HG03565 (cell line): ENCODE measurements around the gene RET.

Experiments used
- ATAC-seq: cut with Tn5 transposase; IDR thresholded peaks from one replicate; pipeline ENCODE4 v1.9.1; 2021; ENCODE audit warnings: mild to moderate bottlenecking, moderate library complexity; ENCODE audit not compliant: unreplicated experiment

Gene RET

DNA sequence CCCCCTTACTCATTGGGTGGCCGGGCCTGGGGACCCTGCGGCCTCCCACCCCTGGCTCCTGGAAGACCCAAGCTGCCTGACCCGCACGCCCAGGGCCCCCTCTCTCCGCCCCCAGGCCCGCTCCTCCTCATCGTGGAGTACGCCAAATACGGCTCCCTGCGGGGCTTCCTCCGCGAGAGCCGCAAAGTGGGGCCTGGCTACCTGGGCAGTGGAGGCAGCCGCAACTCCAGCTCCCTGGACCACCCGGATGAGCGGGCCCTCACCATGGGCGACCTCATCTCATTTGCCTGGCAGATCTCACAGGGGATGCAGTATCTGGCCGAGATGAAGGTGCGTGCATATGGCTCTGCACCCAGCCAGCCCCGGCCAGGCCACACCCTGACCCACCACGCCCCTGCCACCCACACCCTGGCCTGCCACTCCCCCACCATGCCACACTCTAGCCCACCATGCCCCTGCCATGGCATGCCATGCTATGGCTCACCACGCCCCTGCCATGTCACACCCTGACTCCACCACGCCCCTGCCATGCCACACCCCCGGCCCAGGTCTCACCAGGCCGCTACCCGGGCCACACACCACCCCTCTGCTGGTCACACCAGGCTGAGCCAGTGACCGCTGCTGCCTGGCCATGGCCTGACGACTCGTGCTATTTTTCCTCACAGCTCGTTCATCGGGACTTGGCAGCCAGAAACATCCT lies 42.7 kb downstream of the RET start:
- no peak for ATAC-seq

DNA sequence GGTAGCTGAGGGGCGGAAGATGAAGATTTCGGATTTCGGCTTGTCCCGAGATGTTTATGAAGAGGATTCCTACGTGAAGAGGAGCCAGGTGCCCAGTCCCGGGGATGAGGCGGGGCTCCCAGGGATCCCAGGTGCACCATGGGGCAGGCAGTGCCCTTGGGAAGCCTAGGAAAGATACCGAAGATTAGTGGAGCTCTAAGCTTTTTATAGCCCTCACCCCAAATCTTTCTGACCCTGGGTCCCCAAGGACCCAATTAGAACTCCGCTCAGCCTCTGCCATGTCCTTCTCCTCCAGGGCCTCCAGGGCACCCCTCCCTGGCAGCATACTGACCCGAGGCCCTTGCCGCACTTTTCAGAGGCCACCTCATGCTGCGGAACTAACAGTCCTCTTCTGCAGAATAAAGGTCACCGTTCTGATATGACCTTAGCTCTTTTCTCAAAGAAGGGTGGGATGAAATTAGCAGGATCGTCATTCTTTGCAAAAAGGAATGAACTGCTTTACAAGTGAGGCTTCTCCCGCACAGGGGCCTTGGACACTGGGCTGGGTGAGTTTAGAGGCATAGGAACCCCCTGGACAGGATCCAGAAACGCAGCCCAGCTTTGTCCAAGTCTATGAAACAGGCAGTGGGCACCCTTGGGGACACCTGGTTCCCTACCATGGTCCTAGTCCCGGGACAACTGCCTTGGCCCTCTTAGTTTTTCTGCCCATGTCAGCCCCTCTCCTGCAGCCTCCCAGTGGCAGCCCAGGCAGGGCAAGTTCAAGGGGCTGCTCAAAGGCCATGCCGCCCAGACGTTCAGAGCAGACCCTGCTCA lies 43.5 kb downstream of the RET start:
- ATAC-seq = no peak

- peak; percentile 92 for ATAC-seq
Observed at GRCh38 chr10:43120929-43121314, 44.1 kb downstream of the RET start.

- no peak for ATAC-seq
Observed at GRCh38 chr10:43121444-43121843, 44.6 kb downstream of the RET start.

- no peak for ATAC-seq
Observed at GRCh38 chr10:43122096-43122495, 45.2 kb downstream of the RET start.

- ATAC-seq = no peak
Observed at GRCh38 chr10:43122826-43123225, 46.0 kb downstream of the RET start.

GRCh38 chr10:43123361-43124093 lies 46.7 kb downstream of the RET start:
- no peak for ATAC-seq

GRCh38 chr10:43124094-43124521 lies 47.2 kb downstream of the RET start:
- no peak for ATAC-seq

GRCh38 chr10:43124574-43125273 lies 47.9 kb downstream of the RET start:
- ATAC-seq = no peak

- no peak for ATAC-seq
Observed at GRCh38 chr10:43125274-43125845, 48.5 kb downstream of the RET start.

DNA sequence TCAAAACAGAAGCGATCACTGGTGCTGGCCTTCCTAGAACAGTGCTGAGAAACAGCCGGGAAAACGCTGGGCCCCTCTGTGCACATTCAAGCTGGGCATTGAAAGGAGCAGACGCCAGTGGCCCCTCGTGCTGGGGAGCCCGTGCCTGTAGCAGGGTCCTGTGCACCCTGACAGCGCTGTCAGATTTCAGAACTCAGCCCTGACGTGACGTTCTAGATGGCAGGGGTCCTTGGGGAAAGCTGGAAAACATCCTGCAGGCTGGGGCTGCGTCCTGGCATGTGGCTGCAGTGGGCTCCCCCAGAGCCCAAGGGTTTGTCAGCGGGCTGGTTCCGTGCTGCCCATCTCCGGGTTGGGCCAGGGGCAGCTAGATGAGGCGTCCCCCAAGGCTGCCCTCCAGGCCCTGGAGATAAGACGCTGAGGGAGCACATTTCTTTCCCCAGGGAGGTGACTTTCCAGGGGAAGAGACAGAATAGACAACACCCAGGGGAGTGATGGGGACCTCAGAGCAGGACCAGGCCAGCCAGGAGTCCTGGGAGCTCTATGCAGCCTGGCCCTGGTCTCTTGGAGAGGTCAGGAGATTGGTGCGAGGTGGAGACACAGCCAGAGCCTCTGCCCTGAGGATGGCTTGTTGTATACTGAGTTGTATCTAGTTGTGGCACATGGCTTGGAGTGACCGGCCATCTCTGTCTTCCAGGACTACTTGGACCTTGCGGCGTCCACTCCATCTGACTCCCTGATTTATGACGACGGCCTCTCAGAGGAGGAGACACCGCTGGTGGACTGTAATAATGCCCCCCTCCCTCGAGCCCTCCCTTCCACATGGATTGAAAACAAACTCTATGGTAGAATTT lies 49.2 kb downstream of the RET start:
- no peak for ATAC-seq

DNA sequence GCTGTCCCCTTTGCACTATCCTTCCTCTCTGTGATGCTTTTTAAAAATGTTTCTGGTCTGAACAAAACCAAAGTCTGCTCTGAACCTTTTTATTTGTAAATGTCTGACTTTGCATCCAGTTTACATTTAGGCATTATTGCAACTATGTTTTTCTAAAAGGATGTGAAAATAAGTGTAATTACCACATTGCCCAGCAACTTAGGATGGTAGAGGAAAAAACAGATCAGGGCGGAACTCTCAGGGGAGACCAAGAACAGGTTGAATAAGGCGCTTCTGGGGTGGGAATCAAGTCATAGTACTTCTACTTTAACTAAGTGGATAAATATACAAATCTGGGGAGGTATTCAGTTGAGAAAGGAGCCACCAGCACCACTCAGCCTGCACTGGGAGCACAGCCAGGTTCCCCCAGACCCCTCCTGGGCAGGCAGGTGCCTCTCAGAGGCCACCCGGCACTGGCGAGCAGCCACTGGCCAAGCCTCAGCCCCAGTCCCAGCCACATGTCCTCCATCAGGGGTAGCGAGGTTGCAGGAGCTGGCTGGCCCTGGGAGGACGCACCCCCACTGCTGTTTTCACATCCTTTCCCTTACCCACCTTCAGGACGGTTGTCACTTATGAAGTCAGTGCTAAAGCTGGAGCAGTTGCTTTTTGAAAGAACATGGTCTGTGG lies 50.0 kb downstream of the RET start:
- ATAC-seq = peak; percentile 32

GRCh38 chr10:43127442-43127841 lies 50.6 kb downstream of the RET start:
- ATAC-seq = no peak

DNA sequence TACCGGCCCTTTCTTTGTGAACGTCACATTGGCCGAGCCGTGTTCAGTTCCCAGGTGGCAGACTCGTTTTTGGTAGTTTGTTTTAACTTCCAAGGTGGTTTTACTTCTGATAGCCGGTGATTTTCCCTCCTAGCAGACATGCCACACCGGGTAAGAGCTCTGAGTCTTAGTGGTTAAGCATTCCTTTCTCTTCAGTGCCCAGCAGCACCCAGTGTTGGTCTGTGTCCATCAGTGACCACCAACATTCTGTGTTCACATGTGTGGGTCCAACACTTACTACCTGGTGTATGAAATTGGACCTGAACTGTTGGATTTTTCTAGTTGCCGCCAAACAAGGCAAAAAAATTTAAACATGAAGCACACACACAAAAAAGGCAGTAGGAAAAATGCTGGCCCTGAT lies 51.5 kb downstream of the RET start:
- ATAC-seq = no peak

- peak; percentile 67 for ATAC-seq
Observed at GRCh38 chr10:43128958-43129706, 52.3 kb downstream of the RET start.

DNA sequence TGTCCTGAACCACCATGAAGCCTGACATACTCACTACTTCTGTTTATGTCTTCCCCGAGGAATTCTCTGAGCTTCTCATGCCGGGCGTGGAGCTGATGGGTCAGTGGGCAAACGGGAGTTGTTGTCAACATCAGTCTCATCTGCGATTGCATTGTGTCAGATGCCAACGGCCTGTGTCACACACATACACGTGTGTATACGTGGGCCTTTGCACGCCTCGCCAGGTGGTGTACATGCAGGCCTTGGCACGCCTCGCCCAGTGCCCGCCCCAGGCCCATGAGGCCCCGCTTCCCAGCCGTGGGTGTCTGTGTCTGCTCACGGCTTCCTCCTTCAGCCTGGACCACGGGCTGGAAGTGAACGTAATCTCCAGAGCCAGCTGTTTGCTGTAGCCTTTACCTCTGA lies 53.9 kb downstream of the RET start:
- ATAC-seq = no peak

DNA sequence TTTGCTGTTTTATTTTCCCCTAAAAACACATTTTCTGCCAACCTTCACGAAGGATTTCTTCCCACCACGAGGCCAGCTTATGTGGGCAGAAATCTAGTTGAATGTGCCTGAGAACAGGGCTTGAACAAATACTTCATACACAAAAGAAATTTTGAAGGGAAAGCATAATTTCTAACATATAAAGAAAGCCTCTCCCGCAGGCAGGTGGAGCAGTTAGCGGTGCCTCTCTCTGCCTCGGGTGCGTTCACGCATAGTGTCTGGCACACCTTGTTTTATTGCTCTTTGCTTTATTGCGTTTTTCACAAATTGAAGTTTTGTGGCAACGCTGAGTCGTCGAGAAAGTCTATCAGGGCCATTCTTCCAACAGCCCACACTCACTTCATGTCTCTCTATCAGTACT lies 54.4 kb downstream of the RET start:
- no peak for ATAC-seq

DNA sequence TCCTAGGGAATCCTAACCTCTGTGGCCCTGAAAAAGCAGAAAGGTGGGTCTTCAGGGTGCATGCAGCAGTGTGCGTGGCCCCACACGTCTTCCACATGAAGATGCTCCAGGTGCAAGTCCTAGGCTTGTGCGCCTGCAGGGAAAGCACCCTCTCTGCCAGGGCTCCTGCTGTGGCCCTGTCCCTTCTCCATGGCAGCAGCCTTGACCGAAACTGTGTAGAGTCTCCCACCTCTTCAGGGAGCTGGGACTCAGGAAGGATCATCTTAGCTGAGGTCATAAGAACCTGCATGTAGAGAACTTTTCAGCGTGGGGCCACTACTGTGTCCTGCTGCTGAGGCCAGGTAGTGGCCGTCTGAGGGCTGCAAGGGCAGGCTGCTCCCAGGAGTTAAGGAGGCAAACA lies 55.0 kb downstream of the RET start:
- no peak for ATAC-seq
